Activated gamma-delta T cell treated with Interleukin-2 at 50 U/mL for 16 hours (primary cell): ENCODE measurements around the gene TUBB8.
"Not testable (repeated sequence)": the region's sequence is repeated elsewhere in the genome, so short reads cannot be mapped to it uniquely, and the experiment has no call there.

ENCODE experiments used
- DNase-seq: peaks from one replicate; pipeline ENCODE4 v3.0.0-alpha.2; 2020

Gene TUBB8

DNA sequence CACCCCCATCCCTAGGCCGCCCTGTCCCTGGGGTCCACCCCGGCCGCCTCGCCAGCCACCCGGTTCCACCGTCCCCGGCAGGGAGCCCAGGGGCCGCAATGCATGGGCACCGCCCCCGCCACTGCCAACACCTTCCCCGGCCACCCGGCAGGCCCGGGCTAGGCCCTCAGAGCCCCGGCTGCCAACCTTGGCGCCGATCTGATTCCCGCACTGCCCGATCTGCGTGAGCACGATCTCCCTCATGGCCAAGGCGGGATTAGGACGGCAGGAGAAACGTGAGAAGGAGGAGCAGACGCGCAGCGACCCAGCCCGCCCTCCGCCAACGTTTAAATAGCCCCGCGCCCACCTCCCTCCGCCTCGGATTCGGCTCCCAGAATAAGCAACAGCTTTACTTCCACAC is at the start of gene TUBB8:
TUBB8 (minus strand) TSS at position 301 of the 400 bp plus-strand sequence; CDS start at position 243, 58 bp downstream.
- DNase-seq = no peak

DNA sequence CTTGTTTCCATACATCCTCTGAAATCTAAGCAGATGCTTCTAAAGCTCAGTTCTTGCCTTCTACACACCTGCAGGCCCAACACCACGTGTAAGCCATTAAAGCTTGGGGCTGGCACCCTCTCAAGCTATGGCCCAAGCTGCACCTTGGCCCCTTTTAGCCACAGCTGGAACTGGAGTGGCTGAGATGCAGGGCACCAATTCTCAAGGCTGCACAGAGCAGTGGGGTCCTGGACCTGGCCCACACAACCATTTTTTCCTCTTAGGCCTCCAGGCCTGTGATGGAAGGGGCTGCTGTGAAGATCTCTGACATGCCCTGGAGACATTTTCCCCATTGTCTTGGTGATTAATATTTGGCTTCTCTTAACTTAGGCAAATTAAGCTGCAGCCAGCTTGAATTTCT is 47.4 kb upstream of the TUBB8 start:
- DNase-seq = no peak

DNA sequence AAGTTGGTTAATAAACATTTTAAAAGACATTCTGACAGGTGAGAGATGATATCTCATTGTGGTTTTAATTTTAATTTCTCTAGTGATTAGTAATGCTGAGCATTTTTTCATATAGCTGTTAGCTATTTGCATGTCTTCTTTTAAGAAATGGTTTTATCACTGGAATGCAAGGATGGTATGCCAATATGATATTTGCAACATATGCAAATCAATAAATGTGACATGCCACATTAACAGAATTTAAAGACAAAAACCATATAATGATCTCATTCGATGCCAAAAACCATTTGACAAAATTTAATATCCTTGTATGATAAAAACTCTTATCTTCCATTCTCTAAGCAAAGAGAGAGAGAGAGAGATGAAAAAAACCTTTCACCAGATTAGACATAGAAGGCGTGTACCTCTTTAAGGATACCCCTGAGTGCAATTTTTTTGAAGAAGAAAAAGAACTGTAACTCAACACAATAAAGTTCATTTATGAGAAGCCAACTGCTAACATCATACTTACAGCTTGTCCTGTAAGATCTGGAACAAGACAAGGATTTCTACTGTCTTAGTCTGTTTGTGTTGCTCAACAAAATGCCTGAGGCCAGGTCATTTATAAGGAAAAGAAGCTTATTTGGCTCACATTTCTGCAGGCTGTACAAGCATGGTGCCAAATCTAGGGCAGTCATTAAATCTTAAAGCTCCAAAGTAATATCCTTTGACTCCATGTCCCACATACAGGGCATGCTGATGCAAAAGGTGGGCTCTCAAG is 46.4 kb upstream of the TUBB8 start:
- no peak for DNase-seq

DNA sequence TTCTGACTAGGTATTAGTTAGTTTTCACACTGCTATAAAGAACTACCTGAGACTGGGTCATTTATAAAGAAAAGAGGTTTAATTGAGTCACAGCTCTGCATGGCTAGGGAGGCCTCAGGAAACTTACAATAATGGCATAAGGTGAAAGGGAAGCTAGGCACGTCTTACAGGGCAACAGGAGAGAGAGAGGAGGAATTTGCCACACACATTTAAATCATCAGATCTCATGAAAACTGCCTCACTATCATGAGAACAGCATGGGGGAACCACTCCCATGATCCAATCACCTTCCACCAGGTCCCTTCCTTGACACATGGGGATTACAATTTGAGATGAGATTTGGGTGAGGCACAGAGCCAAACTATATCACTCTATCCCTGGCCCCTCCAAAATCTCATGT is 45.5 kb upstream of the TUBB8 start:
- DNase-seq = no peak

DNA sequence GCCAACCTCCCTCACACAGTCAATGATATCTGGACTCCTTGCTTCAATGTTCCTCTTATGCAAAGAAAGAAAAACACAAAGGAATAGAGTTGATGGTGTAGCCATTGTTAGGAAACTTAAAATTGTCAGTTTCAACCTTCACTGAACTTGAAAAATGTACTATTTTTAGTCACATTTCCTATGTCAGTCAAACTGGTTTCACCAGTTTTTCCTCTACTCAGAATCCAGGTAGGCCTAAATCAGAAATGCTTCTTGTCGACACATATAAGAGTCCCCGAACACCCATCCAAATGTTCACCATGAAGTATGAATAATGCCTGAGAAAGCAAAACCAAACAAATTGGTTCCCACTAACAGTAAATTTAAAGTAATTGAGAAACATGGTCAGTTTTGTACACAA is 43.8 kb upstream of the TUBB8 start:
- DNase-seq = no peak

DNA sequence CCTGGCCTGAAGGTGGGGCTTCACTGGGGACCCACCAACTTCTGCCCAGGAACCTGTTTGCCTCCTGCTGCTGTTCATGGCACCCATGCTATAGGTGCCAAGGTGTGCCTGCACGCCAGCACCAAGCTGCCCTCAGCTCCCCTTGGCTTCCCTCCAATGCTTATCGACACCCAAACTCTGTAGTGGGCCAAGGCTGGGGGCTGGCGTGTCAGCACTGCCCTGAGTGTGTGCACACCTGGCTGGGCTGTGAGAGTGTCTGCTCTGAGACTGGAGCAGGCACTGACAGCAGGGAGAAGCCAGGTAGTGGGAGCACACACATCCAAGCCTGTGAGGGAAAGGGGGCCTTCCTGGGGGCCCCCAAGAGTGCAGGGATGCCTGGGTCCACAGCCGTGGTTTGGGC is 43.1 kb upstream of the TUBB8 start:
- DNase-seq = no peak

DNA sequence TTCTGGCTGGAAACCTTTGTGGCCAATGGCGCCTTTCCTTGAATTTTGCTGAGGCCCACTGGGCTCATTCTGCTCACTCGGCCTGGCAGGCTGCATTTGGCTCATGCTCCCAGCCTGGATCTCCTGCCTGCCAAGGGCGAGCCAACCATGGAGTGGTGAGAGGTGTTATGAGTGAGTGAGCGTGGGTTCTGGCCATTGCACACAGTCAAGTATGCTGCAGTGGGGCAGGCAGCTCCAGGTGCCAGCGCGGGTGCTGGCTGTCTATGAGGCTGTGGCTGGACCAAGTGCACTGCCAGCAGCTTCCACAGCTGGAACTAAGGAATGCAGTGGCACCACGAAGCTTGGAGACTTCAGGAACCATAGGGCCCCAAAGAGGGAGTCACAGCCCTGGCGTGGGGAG is 42.2 kb upstream of the TUBB8 start:
- DNase-seq = no peak

DNA sequence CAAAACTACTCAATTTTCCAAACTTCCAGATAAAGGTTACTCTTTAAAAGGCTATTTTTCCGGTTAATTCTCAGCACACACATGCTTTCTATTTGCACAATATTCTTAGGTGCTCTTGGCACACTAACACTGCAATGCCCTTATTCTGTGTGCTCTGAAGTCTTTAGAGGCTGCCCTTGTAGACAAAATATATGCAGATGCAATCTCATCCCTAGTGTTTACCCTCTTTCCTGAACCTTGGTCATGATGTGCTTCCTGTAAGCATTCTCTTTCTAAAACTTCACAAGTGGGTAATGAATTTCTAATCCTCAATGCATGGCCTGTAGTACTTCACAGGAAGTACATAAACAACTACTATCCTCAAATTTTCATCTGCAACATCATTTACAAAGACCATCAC is 41.1 kb upstream of the TUBB8 start:
- DNase-seq = no peak

DNA sequence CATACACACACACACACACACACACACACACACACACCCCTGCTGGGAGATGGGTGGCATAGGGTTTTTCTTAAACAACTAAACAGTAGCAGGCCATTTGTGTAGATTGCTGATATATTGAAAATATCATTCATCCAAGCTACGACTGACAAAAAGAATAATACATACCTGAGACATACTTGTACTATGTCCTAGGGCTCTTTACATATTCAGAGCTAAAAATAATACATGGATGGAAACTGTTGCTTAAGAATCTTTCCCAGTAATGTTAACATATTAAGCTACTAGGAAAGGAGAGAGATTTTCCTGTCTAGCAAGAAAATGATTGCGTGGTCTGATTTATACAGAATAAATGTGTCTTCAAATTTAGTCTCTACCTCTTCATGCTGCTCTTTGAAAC is 40.2 kb upstream of the TUBB8 start:
- DNase-seq = no peak

DNA sequence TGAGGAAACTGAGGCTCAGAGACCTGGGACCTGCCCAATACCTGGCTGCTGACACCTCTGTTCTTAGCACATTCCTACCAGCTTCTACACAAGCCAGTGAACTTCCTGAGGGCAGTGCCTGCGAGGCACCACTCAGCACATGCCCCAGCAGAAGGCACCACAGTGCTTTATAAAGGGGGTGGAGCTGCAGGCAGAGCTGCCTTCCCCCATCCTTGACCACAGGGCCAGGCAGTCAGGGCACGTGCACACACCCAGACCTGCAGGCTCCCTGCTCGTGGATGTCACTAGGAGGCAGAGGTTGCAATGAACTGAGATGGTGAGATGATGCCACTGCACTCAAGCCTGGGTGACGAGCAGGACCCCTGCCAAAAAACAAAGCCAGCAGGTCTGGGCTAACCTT is 39.2 kb upstream of the TUBB8 start:
- no peak for DNase-seq

DNA sequence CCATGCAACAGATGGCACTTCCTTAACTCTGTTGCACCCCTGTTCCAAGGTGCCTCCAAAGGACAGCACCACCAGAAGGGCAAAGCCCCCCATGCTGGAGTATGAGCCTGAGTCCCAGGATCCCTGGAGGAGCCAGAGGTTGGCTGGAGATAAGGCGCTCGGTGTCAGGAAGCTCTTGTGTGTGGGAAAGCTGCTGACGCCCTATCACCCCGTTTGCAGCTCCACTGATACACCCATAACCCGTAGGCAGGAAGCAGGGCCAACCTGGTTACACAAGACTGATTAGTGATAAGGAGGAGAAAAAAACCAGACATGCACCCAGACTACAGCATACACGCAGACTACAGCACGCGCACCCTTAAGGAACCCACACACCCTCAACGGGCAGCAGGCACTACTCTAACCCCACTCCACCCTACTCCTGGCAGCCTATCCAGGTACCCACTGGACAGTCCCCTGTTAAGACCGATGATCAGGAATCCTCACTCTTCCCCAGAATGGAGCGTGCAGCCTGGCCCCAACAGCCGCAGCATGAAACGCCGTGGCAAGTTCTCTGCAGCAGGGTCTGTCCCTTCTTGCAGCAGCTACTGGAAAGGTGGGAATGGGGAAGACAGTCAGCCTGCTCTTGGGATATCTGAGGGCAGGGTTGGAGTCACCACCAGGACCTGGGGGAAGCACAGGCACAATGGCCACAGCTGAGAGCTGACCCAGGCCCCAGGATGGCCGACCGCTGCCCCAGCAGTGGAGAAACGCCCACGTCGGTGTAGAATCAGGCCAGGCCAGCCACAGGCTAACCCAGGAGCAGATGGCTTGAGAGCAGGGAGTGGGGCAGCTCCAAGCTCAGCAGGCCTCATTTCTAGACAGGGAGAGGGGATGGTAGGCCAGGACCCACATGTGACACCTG is 38.3 kb upstream of the TUBB8 start:
- no peak for DNase-seq

DNA sequence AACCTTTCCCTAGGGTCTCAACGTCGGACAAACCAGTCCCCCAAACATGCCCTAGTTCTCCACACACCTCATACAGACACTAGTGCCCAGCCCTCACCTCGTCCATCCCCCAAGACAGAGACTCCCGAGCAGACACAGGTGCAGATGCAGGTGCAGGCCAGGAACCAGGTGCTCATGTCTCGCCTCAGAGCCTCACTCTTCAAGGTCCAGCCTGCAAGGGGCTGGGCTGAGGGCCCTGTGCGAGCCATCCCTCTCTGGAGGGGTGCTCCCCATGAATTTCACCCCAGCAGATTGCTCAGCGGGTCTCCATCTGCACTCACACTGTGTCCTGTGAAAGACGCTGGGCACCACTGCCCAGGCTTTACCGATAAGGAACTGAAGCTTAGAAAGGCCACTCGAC is 36.9 kb upstream of the TUBB8 start:
- DNase-seq = no peak

DNA sequence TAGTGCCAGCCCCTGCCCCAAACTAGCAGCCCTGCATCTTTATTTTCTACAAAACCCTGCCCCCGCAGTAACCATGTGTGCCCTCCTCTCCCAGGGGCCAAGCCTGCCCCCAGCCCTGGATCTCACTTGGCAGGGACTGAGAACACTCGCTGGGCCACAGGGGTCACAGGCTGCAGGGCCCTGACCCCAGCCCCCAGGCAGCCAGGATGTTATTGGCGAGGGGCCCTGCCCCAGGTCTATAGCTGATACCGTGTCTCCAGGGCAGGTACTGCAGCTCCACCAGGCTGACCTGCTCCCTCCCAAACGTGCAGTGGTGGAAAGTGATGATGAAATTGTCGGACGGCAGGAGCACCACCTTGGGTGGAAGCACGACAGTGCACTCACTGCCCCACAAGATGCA is 35.9 kb upstream of the TUBB8 start:
- DNase-seq = no peak

DNA sequence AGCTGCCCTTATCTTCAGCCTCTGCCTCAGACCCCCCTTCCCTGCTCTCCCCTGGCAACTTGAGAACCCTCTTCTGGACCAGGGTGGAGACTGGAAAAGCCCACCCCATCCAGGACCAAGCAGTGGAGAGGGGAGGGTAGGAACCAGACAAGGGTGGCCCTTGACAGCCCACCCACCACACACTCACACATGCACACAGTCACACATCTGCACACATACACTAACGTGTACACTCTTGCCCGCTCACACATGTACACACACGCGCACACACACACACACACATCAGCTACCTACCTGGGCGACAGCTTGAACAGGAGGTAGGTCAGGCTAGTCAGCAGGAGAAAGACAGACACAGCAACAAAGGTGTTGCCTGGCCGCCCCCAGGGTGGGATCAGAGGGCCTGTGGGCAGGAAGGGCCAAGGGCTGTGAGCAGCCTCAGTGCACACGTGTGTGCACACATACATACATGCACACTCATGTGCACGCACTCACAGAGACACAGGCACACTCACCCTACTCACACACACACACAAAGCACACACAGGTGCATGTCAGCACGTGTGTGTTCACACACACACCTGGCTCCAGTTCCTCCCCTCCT is 34.9 kb upstream of the TUBB8 start:
- no peak for DNase-seq

DNA sequence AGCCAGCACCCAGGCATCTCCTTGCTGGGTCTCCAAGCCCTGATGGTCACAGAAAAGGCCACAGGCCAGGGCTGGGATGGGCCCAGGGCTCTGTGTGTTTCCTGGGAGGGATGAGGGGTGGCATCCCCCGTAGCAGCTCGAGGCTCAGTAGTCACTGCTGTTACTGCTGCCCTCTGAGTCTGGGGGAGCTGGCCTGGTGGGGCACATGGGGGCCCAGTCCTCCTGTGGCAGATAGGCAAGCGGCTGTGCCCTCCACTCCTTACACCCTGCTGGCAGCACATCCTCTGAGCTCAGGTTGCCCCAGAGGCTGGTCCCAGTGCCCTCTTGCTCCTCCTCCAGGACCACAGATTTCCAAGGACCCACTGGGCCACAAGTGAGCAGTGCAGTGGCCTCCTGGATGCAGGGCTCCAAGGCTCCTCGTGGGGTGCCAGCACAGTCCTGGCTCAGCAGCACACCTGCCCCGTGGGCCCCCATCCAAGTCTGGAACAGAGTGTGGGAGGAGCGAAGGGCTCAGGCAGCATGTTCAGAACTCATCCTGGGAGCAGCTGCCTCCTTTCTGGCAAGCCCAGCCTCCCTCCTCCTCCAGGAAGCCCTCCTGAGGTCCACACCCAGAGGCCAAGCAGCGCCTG is 31.5 kb upstream of the TUBB8 start:
- DNase-seq = no peak

DNA sequence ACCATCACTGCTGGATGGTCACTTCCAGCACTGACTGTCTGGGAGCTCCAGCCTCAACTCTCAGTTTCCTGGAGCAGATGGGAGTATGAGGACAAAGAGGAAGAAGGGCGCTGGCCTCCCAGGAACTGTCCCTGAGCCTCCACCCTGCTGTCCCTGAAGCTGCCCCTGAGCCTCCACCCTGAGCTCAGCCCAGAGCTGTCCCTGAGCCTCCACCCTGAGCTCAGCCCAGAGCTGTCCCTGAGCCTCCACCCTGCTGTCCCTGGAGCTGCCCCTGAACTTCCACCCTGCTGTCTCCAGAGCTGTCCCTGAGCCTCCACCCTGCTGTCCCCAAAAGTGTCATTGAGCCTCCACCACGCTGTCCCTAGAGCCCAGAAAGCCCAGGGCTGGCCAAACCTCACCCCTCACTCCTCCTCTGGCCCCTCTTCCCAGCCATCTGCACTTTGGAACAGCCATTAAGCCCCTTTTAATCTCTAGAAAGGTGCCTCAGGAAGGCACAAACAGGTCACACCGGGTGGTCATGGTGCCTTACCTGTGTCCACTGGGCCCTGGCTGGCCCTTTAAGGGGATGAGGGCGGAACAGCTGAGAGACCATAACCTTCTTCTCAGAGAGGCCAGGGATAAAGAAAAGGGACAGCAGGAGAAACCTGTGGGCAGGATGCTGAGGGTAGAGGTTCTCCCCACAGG is 30.6 kb upstream of the TUBB8 start:
- no peak for DNase-seq

DNA sequence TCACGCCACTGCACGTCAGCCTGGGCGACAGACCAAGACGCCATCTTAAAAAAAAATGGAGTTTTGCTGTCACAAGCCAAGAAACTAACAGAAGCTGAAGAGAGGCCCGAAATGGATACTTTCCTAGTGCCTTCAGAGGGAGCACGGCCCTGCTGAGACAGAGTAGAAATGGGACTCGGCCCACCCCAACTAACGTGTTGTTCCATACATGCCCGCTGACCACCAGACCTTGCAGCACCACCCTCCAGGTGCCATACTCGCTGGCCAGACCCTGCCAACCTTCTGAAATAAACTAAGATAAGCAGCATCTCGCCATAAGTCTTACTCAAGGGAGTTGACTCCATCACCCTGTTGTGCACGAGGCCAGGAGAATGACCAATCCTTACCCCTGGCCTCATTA is 29.5 kb upstream of the TUBB8 start:
- DNase-seq = no peak

DNA sequence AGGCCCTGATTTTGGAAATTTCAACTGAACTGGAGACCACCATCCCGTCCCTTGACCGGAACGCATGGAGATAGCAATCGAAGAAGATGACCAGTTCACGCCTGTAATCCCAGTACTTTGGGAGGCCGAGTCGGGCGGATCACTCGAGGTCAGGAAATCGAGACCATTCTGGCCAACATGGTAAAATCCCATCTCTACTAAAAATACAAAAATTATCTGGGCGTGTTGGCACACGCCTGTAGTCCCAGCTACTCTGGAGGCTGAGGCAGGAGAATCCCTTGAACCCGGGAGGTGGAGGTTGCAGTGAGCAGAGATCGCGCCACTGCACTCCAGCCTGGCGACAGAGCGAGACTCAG is 25.1 kb upstream of the TUBB8 start:
- DNase-seq = not testable (repeated sequence)

DNA sequence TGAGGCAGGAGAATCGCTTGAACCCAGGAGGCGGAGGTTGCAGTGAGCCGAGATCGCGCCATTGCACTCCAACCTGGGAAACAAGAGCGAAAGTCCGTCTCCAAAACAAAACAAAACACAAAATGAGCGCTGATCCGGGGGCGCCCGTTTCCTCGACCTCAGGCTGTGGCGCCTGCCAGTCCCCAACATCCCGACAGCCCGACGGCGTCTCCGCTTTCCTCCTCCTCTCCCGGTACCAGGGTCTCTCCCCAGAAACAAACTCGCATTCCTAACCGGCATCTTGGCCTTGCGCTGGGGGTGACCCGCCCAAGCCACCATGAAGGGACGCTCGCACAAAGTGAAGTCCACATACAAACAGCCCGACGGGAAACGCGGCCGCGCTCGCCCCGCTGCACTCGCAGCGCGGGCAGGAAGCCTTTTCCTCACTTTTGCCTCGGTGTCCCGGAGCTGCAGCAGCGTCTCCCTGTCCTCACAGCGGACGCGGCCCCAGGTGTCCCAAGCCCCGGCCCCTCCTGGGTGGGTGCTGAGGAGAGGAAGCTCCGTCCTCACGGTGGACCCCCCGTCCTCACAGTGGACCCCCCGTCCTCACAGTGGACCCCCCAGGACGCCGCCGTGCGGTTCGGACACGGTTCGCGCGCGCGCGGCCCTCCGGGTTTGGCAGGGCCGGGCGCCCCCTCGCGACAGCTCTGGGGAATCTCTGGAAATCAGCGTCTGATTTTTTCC is 24.6 kb upstream of the TUBB8 start:
- peak; percentile 22 for DNase-seq

DNA sequence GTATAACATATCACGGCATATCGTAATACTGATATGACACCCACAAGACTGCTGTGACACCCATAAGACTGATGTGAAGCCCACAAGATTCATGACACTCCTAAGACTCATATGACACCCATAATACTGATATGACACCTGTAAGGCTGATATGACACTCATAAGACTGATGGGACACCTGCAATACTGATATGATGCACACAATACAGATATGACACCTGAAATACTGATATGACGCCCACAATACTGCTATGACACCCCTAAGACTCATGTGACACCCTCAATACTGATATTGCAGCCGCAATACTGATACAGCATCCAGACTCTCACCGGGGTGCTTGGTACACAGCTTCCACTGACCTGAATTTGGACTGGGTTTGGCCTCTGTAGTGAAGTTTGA is 19.1 kb upstream of the TUBB8 start:
- not testable (repeated sequence) for DNase-seq

DNA sequence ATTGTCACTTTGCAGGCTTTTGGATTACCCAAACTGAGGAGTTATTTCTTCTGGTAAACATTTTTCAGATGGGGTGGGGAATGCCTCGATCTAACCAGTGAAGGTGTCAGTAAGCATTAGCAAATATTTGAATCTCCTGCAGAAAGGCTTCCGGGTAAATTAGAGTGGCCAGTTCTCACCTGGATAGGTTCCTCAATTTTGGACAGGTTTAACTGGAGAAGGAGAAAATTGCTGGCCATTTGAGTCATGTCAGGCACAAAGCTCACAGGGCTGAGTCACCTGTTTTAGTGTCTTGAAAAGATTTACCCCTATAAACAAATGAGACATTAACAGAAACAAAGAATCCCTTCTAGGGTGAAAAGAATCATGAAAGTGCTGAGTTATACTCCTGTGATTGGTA is 830 bp upstream of the TUBB8 start:
- not testable (repeated sequence) for DNase-seq

DNA sequence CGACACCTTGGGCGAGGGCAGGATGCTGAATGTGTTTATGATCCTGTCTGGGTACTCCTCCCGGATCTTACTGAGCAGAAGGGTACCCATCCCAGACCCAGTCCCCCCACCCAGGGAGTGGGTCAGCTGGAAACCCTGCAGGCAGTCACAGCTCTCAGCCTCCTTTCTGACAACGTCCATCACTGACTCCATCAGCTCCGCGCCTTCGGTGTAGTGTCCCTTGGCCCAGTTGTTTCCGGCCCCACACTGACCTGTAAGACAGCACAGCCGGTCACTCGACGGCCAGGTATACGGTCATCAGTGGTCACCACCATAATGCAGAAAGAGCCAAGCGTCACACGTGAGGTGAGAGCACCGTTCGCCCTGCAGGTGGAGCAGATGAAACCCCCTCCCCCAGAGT is 1.2 kb downstream of the TUBB8 start:
- not testable (repeated sequence) for DNase-seq
